Thyroid gland (tissue), 4 donors: ENCODE data around the gene INPP4A.

ENCODE experiments used
- CTCF ChIP-seq, 6 experiments: fragments of 200-600 bp in 3 of 6; fragments of 450-650 bp in 3 of 6; sonication (generic) in 3 of 6; IDR thresholded peaks; one replicate each; pipeline ENCODE4 v1.5.1; 2016 to 2019; ENCODE audit warnings: antibody characterized with exemption in 6 of 6, mild to moderate bottlenecking in 2 of 6, inconsistent platforms in 1 of 6, moderate library complexity in 1 of 6
- POLR2A ChIP-seq, 2 donors: fragments of 450-650 bp; IDR thresholded peaks; one replicate each; pipeline ENCODE4 v1.6.1; 2017; ENCODE audit warnings: antibody characterized with exemption in 2 of 2, mild to moderate bottlenecking in 2 of 2, moderate library complexity in 1 of 2

DNA sequence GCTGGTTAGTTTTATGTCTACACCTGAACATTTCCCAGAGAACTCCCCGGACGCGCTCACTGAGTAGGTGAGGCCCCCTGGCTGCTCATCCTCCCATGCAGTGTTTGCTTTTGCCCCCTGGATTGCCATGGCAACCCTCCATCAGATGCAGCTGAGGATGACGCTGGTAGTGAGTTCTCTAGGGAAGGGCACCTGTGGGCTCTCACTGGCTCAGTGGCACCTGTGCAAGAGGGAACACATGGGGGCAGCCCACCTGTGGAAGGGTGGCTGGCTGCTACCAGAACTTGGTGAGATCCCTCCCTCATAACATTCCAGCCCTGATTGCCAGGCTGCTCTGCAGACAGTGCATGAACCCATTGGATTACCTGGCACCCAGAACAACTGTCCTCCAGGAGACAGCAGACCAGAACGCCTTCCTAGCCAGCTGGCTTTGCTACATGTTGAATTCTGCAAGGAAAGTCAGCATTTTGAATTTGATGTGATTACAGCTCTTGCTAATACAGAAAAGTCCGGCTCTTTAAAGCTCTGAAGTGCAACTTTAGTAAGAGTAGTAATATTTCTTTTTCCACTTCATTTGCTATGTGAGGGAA is 142.0 kb downstream of the INPP4A start:
- TF ChIP-seq CTCF (IDR thresholded peaks at IDR 0.05) (no peak), POLR2A (IDR thresholded peaks at IDR 0.05) (no peak)
